GM21447 (cell line): Measurements from ENCODE around the gene TECTB.

Experiments
- ATAC-seq: cut with Tn5 transposase; IDR thresholded peaks from one replicate; pipeline ENCODE4 v1.9.1; 2021; ENCODE audit not compliant: unreplicated experiment

Gene TECTB

GRCh38 chr10:112307358-112308124 is 24.3 kb downstream of the TECTB start:
- ATAC-seq: no peak

DNA sequence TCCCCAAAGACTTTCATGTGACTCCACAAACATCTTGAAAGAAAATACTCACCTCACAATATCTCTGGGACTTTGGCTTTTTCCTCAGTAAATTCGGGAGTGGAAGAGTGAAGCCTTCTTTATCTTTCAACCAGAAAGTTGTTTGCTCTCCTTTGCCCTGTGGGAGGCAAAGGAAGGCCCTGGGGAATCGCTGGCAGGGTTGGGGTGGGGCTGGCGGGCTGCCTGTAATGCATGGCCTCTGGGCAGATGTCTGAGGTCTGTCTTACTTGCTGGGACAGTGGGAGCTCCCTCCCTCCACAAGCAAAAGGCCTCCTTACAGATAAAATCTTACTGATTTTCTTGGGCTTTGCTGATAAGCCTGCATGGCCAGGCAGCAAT is 24.9 kb downstream of the TECTB start:
- ATAC-seq: no peak

- no peak for ATAC-seq
Measured at GRCh38 chr10:112311481-112311880, 28.3 kb downstream of the TECTB start.

DNA sequence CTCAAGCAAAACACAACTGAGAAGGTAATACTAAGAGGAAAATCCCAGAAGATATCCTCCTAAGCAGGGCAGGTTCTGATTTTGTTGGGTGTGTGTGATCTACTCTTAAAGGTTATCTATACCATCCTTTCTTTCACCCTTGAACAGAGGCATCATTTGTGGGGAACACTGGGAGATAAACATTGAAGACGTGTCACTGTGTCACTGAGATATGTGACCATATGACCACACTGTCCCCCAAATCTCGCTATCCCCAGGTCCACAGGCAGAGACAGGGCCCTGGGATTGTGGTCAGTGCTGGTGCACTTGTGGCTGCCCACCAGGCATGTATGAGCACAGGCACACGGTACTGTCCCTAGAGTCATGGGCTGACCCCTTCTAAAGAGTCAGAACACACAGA is 30.0 kb downstream of the TECTB start:
- no peak for ATAC-seq

DNA sequence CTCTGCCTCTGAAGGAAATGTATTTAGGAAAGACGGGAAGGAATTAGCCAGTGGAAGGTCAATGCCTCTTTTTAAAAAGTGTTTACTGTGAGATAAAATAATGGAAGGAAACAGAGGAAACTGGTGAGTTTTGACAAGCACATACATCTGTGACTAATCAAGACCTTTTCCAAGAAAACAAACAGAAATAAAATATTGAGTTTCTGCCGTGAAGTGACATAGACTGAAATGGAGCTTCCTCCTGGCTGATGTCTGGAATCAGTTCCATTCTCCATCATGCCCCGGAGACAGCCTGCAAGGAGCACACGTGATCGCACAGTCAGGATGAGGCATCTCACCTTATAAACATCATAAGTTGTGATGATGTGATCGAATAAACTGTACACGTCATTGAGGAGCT is 30.7 kb downstream of the TECTB start:
- no peak for ATAC-seq

DNA sequence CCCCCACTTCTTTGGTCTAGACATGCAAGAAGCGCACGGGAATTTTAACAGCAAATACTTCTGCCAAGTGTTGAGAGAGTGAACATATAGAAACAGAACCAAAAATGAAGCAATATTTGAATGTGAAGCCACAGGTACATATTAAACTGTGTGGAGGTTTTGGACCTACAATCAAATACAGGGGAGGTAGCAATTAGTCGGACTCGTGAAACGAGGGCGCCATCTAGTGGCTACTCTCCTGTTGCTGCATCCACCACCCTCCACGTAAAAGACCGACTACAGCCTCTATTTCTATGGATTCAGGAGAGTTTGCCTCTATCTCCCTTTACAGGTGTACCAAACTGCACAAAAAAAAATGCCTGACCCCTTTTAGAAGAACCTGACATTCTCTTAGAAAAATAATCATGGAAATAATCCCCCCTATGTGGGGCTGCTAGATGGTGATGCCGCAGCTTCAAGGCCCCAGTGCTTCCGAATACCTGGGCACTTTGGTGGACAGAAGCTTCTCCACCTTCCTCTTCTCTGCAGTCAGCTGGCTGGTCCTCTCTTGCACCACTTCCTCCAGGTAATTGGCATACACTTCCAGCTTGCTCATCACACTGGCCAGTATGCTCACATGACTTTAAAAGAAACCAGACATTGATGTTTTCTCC is 31.7 kb downstream of the TECTB start:
- no peak for ATAC-seq

DNA sequence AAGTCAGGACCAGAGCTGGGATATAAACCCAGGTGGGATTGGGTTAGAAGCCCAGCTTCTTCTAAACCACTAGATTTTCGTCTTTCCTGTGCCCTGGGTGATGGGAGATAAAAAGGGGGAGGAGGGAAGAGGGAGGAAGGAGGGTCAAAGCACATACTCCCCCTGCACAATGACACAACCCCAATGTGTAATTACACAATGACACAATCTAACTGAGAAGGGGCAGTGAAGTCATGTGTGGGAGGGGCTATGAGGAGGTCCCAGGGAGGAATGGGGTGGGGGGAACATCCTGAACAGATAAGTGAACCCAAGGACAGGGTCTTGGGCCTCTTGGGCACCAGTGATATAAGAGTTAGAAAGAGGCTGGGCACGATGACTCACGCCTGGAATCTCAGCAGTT is 44.5 kb downstream of the TECTB start:
- ATAC-seq: no peak

GRCh38 chr10:112330162-112330561 is 47.0 kb downstream of the TECTB start:
- no peak for ATAC-seq

DNA sequence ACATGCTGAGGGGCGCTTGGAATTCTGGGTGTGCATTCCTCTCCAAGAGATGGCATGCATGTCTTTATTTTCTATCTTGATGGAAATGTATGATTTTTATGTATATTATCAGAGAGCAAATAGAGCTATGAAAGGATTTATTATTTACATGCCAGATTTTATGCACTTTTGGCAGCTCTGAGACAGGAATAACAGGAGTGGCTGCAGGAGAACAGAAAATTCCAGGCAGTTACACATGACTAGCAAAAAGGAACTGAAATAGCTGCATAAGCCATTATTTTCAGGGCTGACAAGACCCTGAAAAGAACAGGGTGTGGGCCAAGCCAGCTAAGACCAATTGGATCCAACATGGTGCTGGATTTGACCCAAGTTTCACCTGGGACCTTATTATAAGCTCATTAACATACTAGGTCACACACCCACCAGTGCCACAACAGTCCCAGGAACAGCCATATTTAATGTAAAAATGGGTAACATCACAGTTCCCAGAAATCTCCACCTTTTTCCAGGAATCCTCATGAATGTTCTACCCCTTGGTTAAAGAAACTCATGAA is 47.5 kb downstream of the TECTB start:
- no peak for ATAC-seq

- no peak for ATAC-seq
Measured at GRCh38 chr10:112332022-112332421, 48.8 kb downstream of the TECTB start.

- no peak for ATAC-seq
Measured at GRCh38 chr10:112332509-112333228, 49.5 kb downstream of the TECTB start.

DNA sequence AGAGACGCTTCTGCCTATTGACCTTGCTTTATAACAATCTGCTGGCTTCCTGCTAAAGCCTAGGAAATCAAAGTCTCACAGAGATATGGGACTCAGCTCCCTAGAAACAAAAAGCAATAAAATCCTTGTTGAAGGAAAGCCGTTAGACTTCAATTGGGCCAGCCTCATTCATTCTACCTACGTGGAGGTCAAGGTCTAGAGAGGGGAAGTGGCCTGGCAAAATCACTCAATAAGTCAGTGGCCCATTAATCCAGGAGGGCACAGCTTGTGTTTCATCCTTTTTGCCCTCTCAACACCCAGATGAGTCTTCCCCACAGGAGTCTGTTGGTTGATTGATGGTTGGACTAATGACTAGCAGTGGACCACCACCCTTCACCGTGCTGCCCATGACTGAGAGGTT is 50.3 kb downstream of the TECTB start:
- ATAC-seq: no peak

GRCh38 chr10:112335111-112335867 is 52.1 kb downstream of the TECTB start:
- ATAC-seq: no peak

DNA sequence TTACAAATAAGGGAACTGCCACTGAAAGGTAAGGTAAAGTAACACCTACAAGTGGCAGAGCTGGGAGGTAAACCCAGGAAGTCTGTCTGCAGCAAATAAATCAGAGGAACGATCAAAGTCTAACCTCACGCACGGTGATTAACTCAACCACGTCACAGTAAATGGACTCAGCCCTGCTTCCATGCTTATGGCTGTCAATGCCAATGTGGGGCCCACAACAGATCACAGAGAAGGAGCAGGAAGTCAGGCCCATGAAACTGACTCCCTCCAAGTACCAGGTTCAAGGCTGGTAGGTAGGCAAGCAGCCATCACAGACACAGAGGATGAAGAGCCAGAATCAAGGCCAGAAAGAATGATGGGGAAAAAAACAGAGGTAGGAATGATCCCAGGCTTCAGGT is 52.7 kb downstream of the TECTB start:
- no peak for ATAC-seq

DNA sequence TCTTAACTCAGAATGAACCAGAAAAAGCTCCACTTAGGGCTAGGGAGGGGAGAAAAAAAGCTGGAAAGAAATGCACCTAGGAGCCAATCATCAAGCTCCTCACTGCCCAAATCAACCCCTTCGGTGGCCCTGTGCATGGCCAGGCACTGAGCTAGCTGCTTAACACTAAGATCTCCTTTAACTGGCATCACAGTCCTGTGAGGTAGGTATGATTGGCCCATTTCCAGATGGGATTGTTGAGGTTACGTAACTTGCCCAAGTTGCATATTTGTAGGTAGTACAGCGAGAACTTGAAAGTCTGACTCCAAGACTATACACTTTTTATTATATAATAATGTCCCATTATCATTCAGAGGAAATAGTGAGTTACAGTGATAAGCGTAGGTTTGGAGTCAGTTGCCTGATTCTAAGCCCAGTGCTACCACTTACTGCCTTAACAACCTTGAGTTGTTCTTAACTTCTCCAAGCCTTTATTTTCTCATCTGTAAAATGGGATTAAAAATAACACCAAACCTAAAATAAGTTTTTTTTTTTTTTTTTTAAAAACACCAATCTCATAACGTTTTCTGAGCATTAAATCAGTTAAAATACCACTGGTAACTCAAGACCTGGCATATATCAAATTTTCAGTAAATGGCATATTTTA is 53.5 kb downstream of the TECTB start:
- no peak for ATAC-seq

DNA sequence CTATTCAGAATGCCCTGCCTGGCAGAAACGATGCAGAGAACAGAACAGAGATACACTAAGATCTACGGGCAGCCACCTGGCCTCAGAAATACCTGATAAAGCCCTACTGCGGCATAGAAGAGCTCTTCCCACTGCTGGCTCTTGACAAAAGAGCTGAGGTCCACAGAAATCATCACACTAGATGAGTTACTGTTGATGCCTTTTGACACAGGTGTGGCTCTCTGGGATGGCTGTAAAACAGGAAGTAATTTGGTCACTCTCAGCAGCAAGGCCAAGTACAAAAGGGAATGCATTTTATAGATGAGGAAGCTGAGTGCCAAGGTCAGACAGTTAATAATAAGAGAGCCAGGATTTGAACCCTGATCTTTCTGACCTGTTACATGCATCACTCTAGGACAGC is 55.8 kb downstream of the TECTB start:
- no peak for ATAC-seq

DNA sequence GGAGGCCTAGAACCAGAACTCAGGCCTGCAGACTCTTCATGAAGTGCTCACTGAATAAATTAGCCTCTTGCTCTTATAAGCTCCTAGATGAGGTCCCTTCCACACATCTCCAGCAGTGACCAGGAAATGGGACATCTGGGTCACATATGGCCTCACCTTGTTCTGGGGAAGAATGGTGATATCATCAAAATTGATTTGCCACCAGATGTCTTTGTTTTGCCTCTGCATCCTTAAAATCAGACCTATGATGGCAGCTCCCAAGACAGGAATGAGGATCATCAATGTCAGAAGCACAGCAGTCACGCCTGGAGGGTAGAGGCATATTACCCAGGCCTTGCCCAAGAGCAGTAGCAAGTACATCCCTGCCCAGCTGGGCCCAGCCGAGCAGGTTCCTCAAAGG is 57.4 kb downstream of the TECTB start:
- no peak for ATAC-seq

GRCh38 chr10:112343056-112343806 is 60.0 kb downstream of the TECTB start:
- ATAC-seq: no peak

DNA sequence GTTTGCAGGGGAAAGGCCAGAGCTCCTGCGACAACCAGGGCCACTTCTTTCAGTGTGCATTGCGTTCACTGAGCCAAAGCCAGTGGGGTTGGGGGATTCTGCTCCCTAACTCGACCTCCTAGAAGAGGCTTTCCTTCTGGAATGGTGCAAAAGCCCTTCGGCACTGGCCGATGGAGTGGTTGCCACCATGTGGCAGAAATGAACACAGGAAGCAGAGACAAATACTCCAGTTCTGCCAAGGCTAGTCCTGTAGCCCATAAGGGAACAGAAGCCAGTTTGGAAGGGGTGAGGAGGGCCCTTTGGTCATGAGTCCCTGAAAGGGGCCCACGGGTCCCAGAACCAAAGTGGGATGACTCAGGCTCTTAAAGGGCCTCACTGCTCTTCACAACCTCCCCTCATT is 61.1 kb downstream of the TECTB start:
- ATAC-seq: no peak

DNA sequence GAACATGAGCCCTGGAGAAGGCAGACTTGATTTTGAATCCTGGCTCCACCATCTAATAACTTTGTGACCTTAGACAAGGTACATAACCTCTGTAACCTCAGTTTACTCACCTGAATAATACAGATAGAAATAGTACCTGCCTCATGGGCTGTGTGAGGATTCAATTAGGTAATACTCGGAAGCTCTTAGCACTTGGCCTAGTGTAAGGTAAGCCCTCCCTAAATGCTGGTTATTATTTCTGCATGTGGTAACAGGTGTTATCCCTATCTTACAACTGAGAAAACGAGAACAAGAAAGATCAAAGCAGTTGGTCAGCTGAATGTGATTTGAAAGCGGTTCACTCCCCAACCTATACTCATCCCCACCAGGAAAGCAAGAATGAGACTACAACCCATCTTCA is 62.0 kb downstream of the TECTB start:
- ATAC-seq: no peak
